Hair follicular keratinocyte (primary cell): ENCODE measurements around the gene SULT1A1. TPM values are rescaled to one million over a fixed set of nuclear protein-coding genes. Genes with fewer than 3 reads are reported as not detected.

Experiments used
- total RNA-seq: library from RNA; depleted of rRNA; stranded (reverse); fragments of >200 nt; gene quantifications from 2 replicates; pipeline ENCODE4 v1.2.3, GENCODE V29; 2015

SULT1A1 gene
- 5.2 and 7.3 TPM in 2 replicates for total RNA-seq

GRCh38 chr16:28609631-28610594, at the start of gene SULT1A1:
SULT1A1 (minus strand) TSS chr16:28610044; CDS start chr16:28608855, 1,189 bp downstream.

GRCh38 chr16:28637765-28638164, 27.9 kb upstream of the SULT1A1 start, which contains the start of gene NPIPB8:
NPIPB8 (plus strand) TSS chr16:28638065; CDS start chr16:28638361, 296 bp downstream.

GRCh38 chr16:28596840-28597691, 12.8 kb downstream of the SULT1A1 start, which contains the start of gene SULT1A2:
SULT1A2 (minus strand) TSS chr16:28597050; CDS start chr16:28595930, 1,120 bp downstream.

Other genes with a start within 250 kb of the SULT1A1 start
- 0.04 and 0.47 TPM in 2 replicates for gene NPIPB6, start 246.5 kb downstream of the SULT1A1 start, total RNA-seq
- gene EIF3CL, start 206.2 kb downstream of the SULT1A1 start, total RNA-seq, result 107 and 134 TPM in 2 replicates
- gene NPIPB7, start 137.7 kb downstream of the SULT1A1 start, total RNA-seq, result not detected in 2 replicates
- gene CLN3, start 118.0 kb downstream of the SULT1A1 start, total RNA-seq, result 4.5 and 9.3 TPM in 2 replicates
- gene APOBR, start 115.4 kb downstream of the SULT1A1 start, total RNA-seq, result 0.04 TPM in 1 of 2 replicates, not detected in the other
- not detected in 2 replicates for gene IL27, start 103.2 kb downstream of the SULT1A1 start, total RNA-seq
- gene NUPR1, start 71.1 kb downstream of the SULT1A1 start, total RNA-seq, result 20.5 and 35.1 TPM in 2 replicates
- 14.3 and 17.2 TPM in 2 replicates for gene SGF29, start 56.1 kb downstream of the SULT1A1 start, total RNA-seq
- gene SULT1A2, start 13.0 kb downstream of the SULT1A1 start, total RNA-seq, result 0.23 TPM in 1 of 2 replicates, not detected in the other
- 0.11 TPM in 1 of 2 replicates, not detected in the other for gene NPIPB8, start 28.0 kb upstream of the SULT1A1 start, total RNA-seq
- gene EIF3C, start 101.4 kb upstream of the SULT1A1 start, total RNA-seq, result 151 and 224 TPM in 2 replicates
- gene NPIPB9, start 141.7 kb upstream of the SULT1A1 start, total RNA-seq, result 0.23 TPM in 1 of 2 replicates, not detected in the other
- 44.7 and 73.6 TPM in 2 replicates for gene ATXN2L, start 213.0 kb upstream of the SULT1A1 start, total RNA-seq
- gene TUFM, start 236.3 kb upstream of the SULT1A1 start, total RNA-seq, result 178 and 257 TPM in 2 replicates